ENCODE data around the gene GNPTG.

The GNPTG gene

DNA sequence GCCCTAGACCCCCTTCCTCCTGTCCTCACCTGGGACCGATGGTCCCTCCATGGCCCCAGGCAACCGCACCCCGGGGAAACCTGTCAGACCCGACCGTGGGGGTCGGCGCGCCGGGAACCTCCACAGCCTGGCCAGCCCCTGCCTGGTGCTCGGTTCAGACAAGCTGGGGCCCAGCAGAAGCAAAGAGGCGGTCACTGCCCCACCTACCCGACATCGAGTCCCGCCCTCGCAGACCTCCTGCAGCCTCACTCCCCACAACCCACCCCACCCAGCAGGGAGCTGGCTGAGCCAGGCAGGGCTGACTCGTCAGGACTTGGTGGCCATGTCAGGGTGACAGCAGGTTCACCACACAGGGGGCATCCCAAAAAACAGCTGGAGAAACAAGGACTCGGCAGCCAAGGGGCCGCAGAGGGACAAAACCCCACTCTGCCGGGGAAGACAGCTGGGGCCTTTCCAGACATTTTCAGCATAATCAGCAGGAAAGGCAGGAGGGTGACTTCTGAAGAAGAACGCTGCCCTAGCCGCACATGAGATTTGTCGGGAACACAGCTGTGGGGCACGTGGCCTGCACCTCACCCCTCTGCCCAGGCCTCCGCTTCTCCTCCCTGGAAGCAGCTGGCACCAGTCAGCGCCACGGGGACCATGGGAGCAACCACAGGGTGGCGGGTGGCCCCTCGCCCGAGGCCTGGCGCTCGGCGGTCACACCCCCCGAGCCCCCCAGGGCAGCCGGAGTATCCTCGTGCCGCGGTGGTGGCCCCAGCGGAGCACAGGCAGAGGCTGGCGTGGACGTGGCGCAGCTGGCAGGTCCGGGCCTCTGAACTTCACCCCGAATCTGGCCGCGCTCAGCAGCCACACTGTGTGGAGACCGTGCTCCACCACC is 22.9 kb downstream of the GNPTG start:
- no peak for DNase-seq

DNA sequence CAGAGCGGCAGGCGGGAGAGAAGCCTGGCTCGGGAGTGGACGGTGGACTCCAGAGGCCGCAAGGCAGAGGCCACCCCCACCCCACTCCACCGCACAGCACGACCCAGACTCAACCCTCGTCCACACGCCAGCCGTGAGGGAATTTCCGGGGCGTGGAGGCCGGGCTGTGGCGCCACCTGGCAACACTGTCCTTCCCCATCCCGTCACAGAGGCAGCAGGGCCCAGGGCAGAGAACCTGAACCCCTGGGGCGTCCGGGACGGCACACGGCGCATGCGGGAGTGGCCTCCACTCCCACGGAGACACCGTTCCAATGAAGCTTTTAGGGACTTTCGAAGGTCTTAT is 23.5 kb downstream of the GNPTG start:
- no peak for DNase-seq

DNA sequence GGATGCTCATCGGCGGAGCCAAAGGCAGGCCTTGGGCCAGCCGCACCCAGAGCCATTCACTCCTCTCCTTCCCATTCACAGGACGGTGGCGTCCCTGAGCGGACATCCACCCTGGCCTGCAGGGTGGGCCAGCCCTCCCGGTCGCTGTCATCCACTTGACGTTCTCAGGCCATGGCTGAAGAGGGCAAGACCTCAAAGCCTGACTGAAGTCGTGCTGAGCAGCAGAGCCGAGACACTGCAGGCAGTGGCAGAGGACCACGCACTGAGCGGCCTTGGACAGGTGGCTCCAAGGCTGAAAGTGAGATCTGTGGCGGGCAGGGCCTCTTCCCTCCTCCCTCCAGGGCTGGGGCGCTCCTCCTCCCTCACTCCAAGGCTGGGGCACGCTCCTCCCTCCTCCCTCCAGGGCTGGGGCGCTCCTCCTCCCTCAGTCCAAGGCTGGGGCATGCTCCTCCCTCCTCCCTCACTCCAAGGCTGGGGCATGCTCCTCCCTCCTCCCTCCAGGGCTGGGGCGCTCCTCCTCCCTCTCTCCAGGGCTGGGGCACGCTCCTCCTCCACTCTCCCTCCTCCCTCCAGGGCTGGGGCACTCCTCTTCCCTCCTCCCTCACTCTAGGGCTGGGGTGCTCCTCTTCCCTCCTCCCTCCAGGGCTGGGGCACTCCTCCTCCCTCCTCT is 24.1 kb downstream of the GNPTG start:
- DNase-seq: no peak

GRCh38 chr16:1377406-1378010 is 25.8 kb downstream of the GNPTG start:
- DNase-seq: no peak

- DNase-seq: no peak
These were observed 26.5 kb downstream of the GNPTG start for GRCh38 chr16:1378087-1378803.

DNA sequence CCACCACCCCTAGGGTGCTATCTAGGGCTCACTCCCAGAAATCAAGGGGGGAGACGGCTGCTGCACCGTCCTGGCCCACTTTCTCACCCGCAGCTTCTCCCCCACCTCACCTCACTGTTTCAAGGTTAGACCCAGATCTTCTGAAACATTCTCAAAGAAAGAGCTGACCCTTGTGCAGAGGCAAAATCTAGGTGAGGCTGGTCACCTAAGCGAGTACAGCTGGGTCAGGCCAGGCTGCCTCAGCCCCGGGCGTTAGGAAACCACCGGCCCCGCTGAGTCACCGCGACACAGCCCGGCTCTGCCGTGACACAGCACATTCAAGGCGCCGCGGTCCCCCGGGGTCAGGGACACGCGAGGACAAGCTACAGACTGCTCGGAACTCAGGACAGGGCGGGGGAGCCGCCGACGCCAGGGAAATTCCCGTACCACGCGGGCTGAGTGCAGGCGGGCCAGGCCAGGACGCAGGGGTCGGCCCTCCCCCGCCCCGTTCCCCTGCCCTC is 27.1 kb downstream of the GNPTG start:
- DNase-seq: peak; percentile 31

- peak; percentile 54 for DNase-seq
These were observed 27.8 kb downstream of the GNPTG start for GRCh38 chr16:1379304-1380076.

DNA sequence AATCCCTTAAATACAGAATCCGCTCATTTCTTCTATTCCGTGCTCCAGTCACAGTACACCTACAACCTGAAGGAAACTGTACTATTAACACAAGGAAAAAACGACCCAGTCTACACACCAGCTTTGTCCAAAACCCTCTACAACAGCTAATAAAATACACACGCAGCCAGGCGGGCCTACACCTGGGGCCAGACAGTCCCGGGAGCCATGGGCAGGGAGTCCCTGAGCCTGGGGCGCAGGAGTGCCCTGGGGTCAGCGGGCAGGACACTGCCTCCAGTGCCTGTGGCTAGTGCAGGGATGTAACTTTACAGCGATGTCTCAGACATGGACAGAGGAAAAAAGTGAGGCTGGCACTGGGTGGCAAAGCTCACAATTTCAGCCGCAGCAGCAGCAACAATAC is 28.5 kb downstream of the GNPTG start:
- DNase-seq: no peak

DNA sequence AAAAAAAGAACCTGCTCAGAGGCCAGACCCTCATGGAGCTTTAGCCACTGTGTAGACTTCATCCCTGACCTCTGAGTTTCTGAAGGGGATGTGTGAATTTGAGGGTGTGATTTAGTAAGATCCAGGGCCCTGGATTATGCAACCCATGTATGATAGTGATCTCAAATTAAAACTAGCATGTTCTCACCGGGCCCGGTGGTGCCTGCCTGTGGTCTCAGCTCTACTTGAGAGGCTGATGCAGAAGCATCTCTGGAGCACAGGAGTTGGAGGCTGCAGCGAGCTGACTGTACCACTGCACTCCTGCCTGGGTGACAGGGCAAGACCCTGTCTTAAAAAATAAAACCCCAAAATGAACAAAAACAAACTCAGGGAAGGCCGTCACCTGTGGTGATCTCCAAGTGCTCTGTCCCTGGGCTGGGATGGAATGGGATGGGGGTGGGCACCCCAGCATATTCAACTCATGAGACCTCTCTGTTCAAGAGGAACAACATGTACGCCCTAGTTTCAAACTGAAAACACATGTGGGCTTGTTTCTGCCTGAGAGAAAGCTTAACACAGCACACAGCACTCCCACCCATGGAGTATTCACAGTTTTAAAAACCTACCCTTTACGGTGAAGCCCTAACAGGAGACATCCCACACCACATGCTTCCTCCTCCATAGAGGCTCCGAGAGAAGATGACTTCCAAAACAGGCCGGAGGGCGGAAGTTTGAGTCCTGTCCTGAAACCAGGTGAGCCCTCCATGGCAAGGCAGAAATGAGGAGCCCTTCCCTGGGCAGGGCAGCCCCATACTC is 30.1 kb downstream of the GNPTG start:
- no peak for DNase-seq

DNA sequence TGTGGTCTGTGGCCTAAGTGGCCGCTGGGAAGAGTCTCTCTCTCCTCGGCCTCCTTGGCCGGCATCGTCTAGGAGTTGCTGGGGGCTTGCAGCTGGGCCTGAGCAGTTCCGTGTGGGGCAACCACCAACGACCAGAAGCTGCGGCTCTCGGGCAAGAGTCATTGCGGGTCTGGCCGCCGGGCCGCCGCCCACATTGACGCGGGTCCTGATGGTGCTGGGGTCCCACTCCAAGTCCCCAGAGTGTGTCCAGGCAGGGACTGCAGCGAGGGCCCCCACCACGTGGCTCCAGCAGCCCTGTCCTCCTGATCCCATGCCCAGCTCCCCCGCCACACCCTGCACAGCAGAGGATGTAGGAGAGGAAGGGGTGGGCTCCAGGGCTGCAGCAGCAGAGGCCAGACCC is 31.8 kb downstream of the GNPTG start:
- DNase-seq: no peak

GRCh38 chr16:1385232-1385631 is 33.5 kb downstream of the GNPTG start:
- no peak for DNase-seq

- no peak for DNase-seq
These were observed 35.6 kb downstream of the GNPTG start for GRCh38 chr16:1387331-1387730.

DNA sequence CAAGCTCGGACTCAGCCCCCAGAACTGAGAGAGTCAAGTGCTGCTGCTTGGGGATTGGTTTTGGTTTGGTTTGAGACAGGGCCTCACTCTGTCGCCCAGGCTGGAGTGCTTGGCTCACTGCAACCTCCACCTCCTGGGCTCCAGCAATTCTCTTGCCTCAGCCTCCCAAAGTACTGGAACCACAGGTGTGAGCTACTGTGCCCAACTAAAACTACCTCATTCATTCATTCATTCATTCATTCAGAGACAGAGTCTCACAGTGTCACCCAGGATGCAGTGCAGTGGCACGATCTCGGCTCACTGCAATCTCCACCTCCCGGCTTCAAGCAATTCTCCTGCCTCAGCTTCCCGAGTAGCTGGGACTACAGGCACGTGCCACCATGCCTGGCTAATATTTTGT is 38.0 kb downstream of the GNPTG start:
- DNase-seq: no peak

- DNase-seq: no peak
These were observed 38.6 kb downstream of the GNPTG start for GRCh38 chr16:1390239-1390779.

GRCh38 chr16:1392826-1393225 is 41.1 kb downstream of the GNPTG start:
- no peak for DNase-seq

GRCh38 chr16:1393613-1394176 is 42.0 kb downstream of the GNPTG start:
- no peak for DNase-seq

DNA sequence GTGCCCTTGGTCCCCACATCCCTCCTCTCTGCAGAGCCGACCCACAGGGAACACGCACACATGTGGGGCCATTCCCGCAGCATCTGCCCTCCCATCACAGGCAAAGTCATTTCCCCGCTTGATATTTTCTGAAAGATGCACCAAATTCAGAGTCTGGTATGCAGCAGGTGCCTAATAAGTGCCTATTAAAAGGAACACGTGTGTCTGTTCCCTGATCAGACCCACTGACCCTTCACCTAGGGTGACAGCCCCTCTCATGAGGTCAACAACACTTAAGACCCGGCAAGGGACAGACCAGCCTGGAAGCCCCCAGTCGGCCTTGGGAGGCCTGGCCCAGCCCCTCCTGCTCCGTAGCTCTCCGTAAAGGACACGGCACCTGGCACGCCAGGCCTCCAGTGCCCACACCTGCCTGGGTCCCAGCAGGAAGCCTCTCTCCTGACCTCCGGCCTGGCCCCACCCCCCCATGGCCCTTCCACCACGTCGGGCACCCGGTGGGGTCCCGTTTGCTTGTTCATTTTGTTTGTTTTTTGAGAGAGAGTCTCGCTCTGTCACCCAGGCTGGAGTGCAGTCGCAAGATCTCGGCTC is 42.7 kb downstream of the GNPTG start:
- no peak for DNase-seq

DNA sequence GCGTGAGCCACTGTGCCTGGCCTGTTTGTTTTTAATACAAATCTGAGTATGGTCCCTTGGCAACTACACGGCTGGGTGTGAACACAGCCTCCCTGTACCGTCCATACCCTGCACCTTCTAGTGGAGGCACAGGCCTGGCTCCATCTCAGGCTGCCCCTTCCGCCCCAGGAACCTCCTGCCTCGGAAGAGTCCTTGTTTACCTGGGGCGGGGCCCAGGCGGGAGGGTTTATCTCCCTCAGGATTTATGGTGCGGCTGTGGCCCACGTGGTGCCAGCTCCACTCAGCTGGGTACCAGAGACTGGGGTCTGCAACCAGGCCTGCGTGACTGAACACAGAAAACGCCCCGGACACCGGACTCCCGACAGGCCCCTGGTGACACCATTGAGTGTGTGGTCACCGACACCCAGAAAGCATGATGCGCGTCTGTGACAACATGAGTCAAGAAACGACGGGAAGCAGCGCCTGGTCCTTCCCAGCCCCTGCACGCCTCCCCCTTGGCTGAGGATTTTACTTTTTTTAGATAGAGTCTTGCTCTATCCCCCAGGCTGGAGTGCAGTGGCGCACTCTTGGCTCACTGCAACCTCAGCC is 43.8 kb downstream of the GNPTG start:
- no peak for DNase-seq

DNA sequence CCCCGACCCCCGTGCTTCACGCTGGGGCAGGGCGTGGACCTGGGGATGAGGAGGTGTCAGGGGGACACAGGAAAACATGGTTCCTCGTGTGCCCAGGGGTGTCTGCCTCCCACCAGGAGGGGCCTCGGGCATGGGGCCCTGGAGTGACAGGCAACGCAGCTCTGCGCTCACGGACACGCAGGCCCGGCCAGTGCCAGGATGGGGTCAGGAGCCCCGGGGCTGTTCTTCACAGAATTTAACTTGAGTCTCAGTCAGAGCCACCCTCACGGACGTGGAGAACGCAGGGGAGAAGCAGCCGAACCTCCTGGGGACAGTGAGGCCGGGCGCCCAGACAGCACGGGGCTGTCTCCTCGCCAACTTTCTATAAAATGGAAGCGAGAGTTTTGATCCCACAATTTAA is 46.0 kb downstream of the GNPTG start:
- no peak for DNase-seq

DNA sequence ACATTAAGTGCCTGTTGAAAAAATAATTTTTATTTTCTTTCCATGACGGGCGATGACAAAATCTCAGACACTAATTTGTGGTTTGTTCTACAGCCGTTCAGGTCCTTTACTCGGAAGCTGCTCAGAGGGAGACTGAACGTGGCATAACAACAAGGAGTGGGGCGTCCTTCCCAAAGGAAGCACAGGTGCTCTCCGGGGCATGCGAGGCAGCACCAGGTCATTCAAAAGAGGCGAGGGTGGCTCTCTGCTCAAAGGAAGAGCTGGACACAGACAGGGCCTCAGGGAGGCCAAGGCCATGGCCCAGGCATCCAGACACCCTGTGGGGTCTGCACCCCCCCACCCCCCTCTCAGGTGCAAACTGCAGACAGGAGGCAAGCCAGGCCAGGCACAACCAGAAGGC is 46.6 kb downstream of the GNPTG start:
- DNase-seq: no peak

All from effector CD8-positive, alpha-beta T cell (primary cell).